A673 (cell line): ENCODE measurements around the gene FLOT2. TPM values are rescaled to one million over a fixed set of nuclear protein-coding genes. Genes with fewer than 3 reads are reported as not detected.

Source experiments
- BruUV-seq: library from RNA; stranded (reverse); fragments of 400-500 nt; replicated peaks from 2 replicates; lab custom pipeline; 2021; lab: Mats Ljungman, UMichigan
- CTCF ChIA-PET: fragments of 300-600 bp; sonication (Branson Sonifier 250); formaldehyde crosslinking; loops from one replicate; lab custom pipeline; 2022; ENCODE audit warnings: antibody characterized with exemption; lab: Charles Lee
- POLR2A ChIA-PET: fragments of 300-600 bp; sonication (Branson Sonifier 250); formaldehyde crosslinking; loops from one replicate; lab custom pipeline; 2022; ENCODE audit warnings: antibody characterized with exemption; ENCODE audit not compliant: low non-redundant PET; lab: Charles Lee
- DNase-seq: peaks from one replicate; pipeline ENCODE4 v3.0.0-alpha.2; 2015; ENCODE audit warnings: low spot score
- H3K27ac ChIP-seq: fragments of 200-600 bp; sonication (generic); 2 replicates; pipeline ENCODE4 v1.5.1; 2016; ENCODE audit warnings: mixed run types, low read depth, mild to moderate bottlenecking, mixed read lengths, antibody characterized with exemption, low read length; ENCODE audit not compliant: poor library complexity, severe bottlenecking
- H3K27me3 ChIP-seq: fragments of 200-600 bp; sonication (generic); replicated peaks from 2 replicates; pipeline ENCODE4 v1.6.1; 2017; ENCODE audit warnings: mixed run types, low read depth, mild to moderate bottlenecking, mixed read lengths, antibody characterized with exemption, low read length; ENCODE audit not compliant: insufficient read depth, poor library complexity
- H3K36me3 ChIP-seq: fragments of 200-600 bp; sonication (generic); 2 replicates; pipeline ENCODE4 v1.6.1; 2016; ENCODE audit warnings: mixed run types, mild to moderate bottlenecking, mixed read lengths, antibody characterized with exemption, low read length; ENCODE audit not compliant: insufficient read depth, poor library complexity, severe bottlenecking
- H3K4me1 ChIP-seq: fragments of 200-600 bp; sonication (generic); 2 replicates; pipeline ENCODE4 v1.6.1; 2017; ENCODE audit warnings: mixed run types, mild to moderate bottlenecking, mixed read lengths, antibody characterized with exemption, low read length; ENCODE audit not compliant: insufficient read depth, poor library complexity, severe bottlenecking
- H3K4me3 ChIP-seq: fragments of 200-600 bp; sonication (generic); 2 replicates; pipeline ENCODE4 v1.5.1; 2016; ENCODE audit warnings: low read depth, mixed run types, mild to moderate bottlenecking, mixed read lengths, low read length; ENCODE audit not compliant: poor library complexity, severe bottlenecking
- H3K9me3 ChIP-seq: fragments of 200-600 bp; sonication (generic); 2 replicates; pipeline ENCODE4 v1.6.1; 2016; ENCODE audit warnings: mixed run types, low read depth, mild to moderate bottlenecking, mixed read lengths, antibody characterized with exemption, low read length; ENCODE audit not compliant: poor library complexity, severe bottlenecking
- EZH2 ChIP-seq: fragments of 200-600 bp; sonication (generic); IDR thresholded peaks from 2 replicates; pipeline ENCODE4 v1.6.1; 2017; ENCODE audit warnings: borderline replicate concordance, low read depth, mild to moderate bottlenecking, mixed read lengths, antibody characterized with exemption, low read length; ENCODE audit not compliant: poor library complexity, severe bottlenecking
- intact Hi-C: fragments of 100-400 bp; cut with micrococcal nuclease; formaldehyde crosslinking; loops from one replicate; pipeline ENCODE4 v1.10.0; 2022; ENCODE audit not compliant: unreplicated experiment
- total RNA-seq: library from RNA; stranded (reverse); gene quantifications from 2 replicates; pipeline ENCODE4 v1.2.3, GENCODE V29; 2021
- TF ChIP-seq, protein P1 (sequence below): fragments of 300-800, 200-600 bp; sonication (generic); conservative IDR thresholded peaks from 2 replicates; pipeline ENCODE4 v1.5.1; 2017; ENCODE audit warnings: low read depth, mild to moderate bottlenecking, antibody characterized with exemption, low read length, moderate library complexity, mixed read lengths

FLOT2 gene
- total RNA-seq, 1 experiment from 2014 or later = 79.1 TPM

DNA sequence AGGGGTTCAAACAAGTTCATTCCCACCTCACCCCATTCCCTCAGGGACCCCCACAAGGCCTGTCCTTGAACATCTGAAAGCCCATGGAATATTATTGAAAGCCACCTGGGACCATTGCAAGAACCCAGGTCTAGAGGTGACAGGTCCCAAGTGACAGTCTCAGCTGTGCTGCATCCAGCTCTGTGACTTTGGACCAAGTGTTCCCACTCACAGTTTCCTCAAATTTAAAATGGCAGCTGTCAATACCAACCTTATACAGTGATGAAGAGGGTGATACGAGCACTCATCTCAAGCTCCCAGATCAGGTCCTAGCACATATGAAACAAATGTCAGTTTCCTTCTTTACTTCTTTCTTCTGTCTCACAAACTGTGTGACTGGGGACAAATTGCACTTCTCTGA lies 33.6 kb downstream of the FLOT2 start:
- H3K27me3 ChIP-seq = no peaks in the 10 kb centered on the region
- H3K9me3 ChIP-seq = no peaks in the 10 kb centered on the region
- intact Hi-C loops = no loop called here
- H3K36me3 ChIP-seq = peaks cover 14% of the 10 kb centered on the region
- DNase-seq = no peak
- no peaks in the 10 kb centered on the region for H3K4me1 ChIP-seq
- H3K4me3 ChIP-seq = no peak overlapping the region
- POLR2A ChIA-PET = no interaction called here
- H3K27ac ChIP-seq = no peak overlapping the region
- no TSS peak for BruUV-seq
- no peak for TF ChIP-seq EZH2
- TF ChIP-seq, protein P1, sequence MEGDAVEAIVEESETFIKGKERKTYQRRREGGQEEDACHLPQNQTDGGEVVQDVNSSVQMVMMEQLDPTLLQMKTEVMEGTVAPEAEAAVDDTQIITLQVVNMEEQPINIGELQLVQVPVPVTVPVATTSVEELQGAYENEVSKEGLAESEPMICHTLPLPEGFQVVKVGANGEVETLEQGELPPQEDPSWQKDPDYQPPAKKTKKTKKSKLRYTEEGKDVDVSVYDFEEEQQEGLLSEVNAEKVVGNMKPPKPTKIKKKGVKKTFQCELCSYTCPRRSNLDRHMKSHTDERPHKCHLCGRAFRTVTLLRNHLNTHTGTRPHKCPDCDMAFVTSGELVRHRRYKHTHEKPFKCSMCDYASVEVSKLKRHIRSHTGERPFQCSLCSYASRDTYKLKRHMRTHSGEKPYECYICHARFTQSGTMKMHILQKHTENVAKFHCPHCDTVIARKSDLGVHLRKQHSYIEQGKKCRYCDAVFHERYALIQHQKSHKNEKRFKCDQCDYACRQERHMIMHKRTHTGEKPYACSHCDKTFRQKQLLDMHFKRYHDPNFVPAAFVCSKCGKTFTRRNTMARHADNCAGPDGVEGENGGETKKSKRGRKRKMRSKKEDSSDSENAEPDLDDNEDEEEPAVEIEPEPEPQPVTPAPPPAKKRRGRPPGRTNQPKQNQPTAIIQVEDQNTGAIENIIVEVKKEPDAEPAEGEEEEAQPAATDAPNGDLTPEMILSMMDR = no peak
- CTCF ChIA-PET = no interaction called here

DNA sequence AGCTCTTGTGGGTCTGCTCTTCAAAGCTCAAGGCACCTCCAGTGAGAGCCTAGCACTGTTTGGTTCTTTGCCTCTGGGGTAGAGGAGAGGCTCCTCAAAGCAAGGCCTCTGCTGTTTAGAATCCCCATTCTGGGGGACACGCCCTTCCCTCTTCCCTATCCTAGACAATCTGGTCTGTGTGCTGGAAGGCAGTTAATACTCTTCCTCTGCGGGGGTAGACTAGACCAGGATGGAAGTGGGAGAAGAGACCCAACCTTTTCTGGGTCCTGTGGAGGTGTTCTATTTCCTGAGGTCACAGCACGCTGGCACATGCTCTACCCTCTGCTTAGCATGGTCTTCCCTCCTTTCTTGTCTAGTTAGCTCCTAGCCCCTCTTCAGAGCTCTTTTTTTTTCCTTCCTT lies 35.0 kb downstream of the FLOT2 start:
- Histone ChIP-seq H3K27ac (no peak overlapping the region), H3K36me3 (peaks cover 28% of the 10 kb centered on the region), H3K4me3 (no peak overlapping the region), H3K4me1 (no peaks in the 10 kb centered on the region), H3K27me3 (no peaks in the 10 kb centered on the region), H3K9me3 (no peaks in the 10 kb centered on the region)
- TF ChIP-seq EZH2 = no peak
- TF ChIP-seq, protein P1 = no peak
- no peak for DNase-seq
- POLR2A ChIA-PET = no interaction called here
- intact Hi-C loops = no loop called here
- BruUV-seq = no TSS peak
- CTCF ChIA-PET = interaction anchor here (0.5 kb wide), 1 partner anchor 177 kb away, joined by 5 read pairs; no protein-coding TSS in a partner anchor

- no peak overlapping the region for H3K4me3 ChIP-seq
- no peak for DNase-seq
- H3K9me3 ChIP-seq = no peaks in the 10 kb centered on the region
- no peaks in the 10 kb centered on the region for H3K27me3 ChIP-seq
- ChIA-PET CTCF (no interaction called here), POLR2A (no interaction called here)
- intact Hi-C loops = no loop called here
- H3K36me3 ChIP-seq = peaks cover 28% of the 10 kb centered on the region
- H3K4me1 ChIP-seq = no peaks in the 10 kb centered on the region
- no TSS peak for BruUV-seq
- no peak overlapping the region for H3K27ac ChIP-seq
- TF ChIP-seq, protein P1 = no peak
- TF ChIP-seq EZH2 = no peak
Observed at GRCh38 chr17:28861393-28862203, 35.9 kb downstream of the FLOT2 start.
